ENCODE measurements around the gene CLPSL2.
A peak's percentile ranks its signal among the peaks of the same experiment; 100 is the strongest.

CLPSL2 gene

DNA sequence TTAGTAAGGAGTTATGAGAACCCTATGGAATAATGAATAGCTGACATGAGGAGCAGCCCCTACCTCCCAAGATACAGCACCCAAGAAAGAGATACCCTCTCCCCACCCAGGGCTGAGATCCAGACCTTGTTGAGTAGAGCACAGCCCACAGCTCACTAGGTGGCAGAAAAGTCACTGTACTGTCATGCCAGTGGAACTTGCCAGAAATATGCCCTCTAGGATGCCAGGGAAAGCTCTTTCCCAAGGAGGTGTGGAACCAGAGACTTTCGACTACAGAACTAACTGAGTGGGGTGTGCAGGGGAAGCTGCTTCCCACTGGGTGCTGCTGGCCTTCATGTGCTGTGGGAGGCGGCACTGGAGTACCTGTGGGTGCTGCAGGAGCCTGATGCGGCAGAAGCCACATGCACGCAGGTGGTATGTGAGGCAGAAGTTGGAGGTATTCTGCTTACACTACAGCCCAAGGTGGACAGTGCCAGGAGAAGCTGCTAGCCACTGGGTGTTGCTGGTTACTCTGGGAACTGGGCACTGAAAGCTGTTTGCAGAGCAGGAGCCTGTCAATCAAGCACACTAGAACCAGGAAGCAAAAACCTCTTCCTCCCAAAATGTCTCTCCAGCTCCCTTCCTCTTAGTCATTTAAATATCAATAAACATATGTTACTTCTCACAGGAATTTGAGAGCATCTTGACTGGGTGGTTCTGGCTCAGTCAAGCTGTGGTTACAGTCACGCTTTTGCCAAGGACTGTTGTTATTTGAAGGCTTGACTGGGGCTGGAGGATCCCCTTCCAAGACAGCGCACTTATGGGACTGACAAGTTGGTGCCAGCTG lies 21.7 kb upstream of the CLPSL2 start:
- no peak for TF ChIP-seq NFIC (IDR thresholded peaks at IDR 0.05)
- no peak for TF ChIP-seq EGR1 (IDR thresholded peaks at IDR 0.05)
- no peak for TF ChIP-seq TEAD4 (IDR thresholded peaks at IDR 0.05)
- TF ChIP-seq TAF1 (IDR thresholded peaks at IDR 0.05; ENCODE audit: low read depth) = no peak
- TF ChIP-seq, protein P1, sequence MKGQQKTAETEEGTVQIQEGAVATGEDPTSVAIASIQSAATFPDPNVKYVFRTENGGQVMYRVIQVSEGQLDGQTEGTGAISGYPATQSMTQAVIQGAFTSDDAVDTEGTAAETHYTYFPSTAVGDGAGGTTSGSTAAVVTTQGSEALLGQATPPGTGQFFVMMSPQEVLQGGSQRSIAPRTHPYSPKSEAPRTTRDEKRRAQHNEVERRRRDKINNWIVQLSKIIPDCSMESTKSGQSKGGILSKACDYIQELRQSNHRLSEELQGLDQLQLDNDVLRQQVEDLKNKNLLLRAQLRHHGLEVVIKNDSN (IDR thresholded peaks at IDR 0.05) = no peak
- no peak for TF ChIP-seq FOXM1 (IDR thresholded peaks at IDR 0.05; ENCODE audit: borderline replicate concordance, low read depth)
- TF ChIP-seq RAD21 (IDR thresholded peaks at IDR 0.05; ENCODE audit: low read depth) = no peak
- TF ChIP-seq CREB1 (IDR thresholded peaks at IDR 0.05; ENCODE audit: low read depth) = no peak
- no peak for TF ChIP-seq EP300 (IDR thresholded peaks at IDR 0.05; ENCODE audit: borderline replicate concordance)
- no peak for TF ChIP-seq CEBPB (IDR thresholded peaks at IDR 0.05)
- TF ChIP-seq, protein P2, sequence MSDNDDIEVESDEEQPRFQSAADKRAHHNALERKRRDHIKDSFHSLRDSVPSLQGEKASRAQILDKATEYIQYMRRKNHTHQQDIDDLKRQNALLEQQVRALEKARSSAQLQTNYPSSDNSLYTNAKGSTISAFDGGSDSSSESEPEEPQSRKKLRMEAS (IDR thresholded peaks at IDR 0.05) = no peak
- TF ChIP-seq, protein P3, sequence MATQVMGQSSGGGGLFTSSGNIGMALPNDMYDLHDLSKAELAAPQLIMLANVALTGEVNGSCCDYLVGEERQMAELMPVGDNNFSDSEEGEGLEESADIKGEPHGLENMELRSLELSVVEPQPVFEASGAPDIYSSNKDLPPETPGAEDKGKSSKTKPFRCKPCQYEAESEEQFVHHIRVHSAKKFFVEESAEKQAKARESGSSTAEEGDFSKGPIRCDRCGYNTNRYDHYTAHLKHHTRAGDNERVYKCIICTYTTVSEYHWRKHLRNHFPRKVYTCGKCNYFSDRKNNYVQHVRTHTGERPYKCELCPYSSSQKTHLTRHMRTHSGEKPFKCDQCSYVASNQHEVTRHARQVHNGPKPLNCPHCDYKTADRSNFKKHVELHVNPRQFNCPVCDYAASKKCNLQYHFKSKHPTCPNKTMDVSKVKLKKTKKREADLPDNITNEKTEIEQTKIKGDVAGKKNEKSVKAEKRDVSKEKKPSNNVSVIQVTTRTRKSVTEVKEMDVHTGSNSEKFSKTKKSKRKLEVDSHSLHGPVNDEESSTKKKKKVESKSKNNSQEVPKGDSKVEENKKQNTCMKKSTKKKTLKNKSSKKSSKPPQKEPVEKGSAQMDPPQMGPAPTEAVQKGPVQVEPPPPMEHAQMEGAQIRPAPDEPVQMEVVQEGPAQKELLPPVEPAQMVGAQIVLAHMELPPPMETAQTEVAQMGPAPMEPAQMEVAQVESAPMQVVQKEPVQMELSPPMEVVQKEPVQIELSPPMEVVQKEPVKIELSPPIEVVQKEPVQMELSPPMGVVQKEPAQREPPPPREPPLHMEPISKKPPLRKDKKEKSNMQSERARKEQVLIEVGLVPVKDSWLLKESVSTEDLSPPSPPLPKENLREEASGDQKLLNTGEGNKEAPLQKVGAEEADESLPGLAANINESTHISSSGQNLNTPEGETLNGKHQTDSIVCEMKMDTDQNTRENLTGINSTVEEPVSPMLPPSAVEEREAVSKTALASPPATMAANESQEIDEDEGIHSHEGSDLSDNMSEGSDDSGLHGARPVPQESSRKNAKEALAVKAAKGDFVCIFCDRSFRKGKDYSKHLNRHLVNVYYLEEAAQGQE (IDR thresholded peaks at IDR 0.05; ENCODE audit: low read depth) = no peak
- TF ChIP-seq TCF12 (IDR thresholded peaks at IDR 0.05; ENCODE audit: low read depth) = no peak

DNA sequence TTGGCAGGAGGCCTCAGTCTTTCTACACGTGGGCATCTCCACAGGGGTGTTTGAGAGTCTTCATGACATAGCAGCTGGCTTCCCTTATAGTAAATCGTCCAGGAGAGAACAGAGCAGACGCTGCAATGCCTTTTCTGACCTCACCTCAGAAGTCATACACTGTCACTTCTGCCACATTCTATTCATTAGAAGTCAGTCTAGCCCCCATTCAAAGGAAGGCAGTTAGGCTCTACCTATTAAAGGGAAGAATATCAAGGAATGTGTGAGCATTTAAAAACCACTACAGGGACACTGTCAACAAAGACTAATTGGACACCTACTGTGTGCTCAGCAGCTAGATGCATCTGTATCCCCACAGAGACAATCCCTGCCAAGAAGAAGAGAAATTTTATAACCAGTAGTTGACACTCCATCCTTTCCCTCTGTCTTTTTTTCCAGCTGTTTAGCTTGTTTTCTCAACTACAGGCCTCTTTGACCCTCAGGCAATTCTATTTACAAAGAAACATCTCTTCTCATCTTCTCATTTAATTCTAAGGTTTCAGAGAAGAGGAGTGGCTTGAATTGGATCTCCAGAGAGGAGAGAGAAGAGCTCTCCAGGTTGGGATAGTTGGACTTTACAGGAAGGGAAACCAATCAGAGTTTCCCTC lies 21.0 kb upstream of the CLPSL2 start:
- no peak for TF ChIP-seq EGR1 (IDR thresholded peaks at IDR 0.05)
- TF ChIP-seq, protein P1 (IDR thresholded peaks at IDR 0.05) = no peak
- TF ChIP-seq ZBTB7A (IDR thresholded peaks at IDR 0.05; ENCODE audit: low read depth) = no peak
- no peak for TF ChIP-seq CEBPB (IDR thresholded peaks at IDR 0.05)
- TF ChIP-seq TAF1 (IDR thresholded peaks at IDR 0.05; ENCODE audit: low read depth) = no peak

DNA sequence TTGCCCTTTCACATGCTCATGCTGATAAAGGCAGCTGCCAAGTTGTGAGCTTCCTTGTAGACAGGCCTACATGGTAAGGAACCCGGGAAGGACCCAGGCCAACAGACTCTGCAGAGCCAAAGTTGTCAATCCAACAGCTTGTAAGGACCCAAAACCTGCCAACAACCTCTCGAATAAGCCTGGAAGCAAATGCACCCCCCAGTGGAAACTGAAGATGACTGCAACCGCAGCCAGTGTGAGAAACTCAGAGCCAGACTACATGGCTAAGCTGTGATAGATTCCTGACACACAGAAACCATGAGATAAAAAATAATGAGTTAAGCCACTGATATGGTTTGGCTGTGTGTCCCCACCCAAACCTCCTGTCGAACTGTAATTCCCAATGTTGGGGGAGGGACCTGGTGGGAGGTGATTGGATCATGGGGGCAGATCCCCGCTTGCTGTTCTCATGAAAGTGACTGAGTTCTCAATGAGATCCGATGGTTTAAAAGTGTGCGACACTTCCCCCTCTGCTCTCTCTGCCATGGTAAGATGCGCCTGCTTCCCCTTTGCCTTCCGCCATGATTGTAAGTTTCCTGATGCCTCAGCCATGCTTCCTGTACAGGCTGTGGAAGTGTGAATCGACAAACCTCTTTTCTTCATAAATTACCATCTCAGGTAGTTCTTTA lies 18.8 kb upstream of the CLPSL2 start:
- peak; percentile 54 for TF ChIP-seq RAD21 (IDR thresholded peaks at IDR 0.05; ENCODE audit: low read depth)
- TF ChIP-seq, protein P2 (IDR thresholded peaks at IDR 0.05) = no peak

DNA sequence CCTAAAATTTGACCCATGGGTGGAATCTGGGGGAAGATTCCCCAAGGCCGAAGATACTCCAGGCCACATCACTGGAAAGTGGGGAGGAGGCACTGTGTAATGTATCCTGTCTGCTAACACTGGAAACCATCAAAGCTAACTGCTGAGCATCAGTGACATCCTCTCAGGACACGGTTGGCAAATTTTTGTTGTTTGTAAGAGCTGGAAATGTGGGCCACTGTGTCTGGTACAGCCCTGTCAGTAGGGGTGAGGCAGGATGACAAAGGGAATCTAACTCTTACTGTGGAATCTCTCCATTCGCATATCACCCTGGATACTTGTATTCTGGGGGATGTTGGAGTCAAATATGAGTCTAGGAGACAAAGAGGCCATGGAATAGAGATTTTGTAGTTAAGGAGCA lies 17.0 kb upstream of the CLPSL2 start:
- TF ChIP-seq ZBTB7A (IDR thresholded peaks at IDR 0.05; ENCODE audit: low read depth) (no peak), CEBPB (IDR thresholded peaks at IDR 0.05) (no peak), CREB1 (IDR thresholded peaks at IDR 0.05; ENCODE audit: low read depth) (no peak), EP300 (IDR thresholded peaks at IDR 0.05; ENCODE audit: borderline replicate concordance) (no peak), TEAD4 (IDR thresholded peaks at IDR 0.05) (no peak), YY1 (IDR thresholded peaks at IDR 0.05; ENCODE audit: low read depth) (no peak), NFIC (IDR thresholded peaks at IDR 0.05) (no peak), RAD21 (IDR thresholded peaks at IDR 0.05; ENCODE audit: low read depth) (no peak), TCF12 (IDR thresholded peaks at IDR 0.05; ENCODE audit: low read depth) (no peak), FOXM1 (IDR thresholded peaks at IDR 0.05; ENCODE audit: borderline replicate concordance, low read depth) (no peak), EGR1 (IDR thresholded peaks at IDR 0.05) (no peak), TAF1 (IDR thresholded peaks at IDR 0.05; ENCODE audit: low read depth) (no peak)
- TF ChIP-seq, protein P2 (IDR thresholded peaks at IDR 0.05) = no peak
- TF ChIP-seq, protein P3 (IDR thresholded peaks at IDR 0.05; ENCODE audit: low read depth) = no peak
- TF ChIP-seq, protein P1 (IDR thresholded peaks at IDR 0.05) = no peak

DNA sequence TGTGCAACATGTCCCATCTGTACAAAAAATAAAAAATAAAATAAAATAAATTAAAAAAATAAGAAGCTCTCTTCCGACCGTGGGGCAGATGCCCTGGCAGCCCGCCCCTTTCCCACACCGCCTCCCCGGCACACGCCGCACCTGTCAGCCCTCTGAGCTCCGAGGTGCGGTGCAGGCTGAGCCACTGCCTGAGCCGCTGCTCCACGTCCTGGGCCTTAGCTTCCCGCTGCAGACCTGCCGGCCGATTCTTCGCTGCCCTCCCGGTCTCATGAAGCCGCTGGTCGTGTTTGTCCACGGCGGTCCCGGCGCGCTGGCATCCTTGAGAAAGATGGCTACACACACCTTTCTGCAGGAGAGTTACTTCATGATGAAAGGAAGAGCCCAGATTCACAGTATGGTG lies 10.7 kb upstream of the CLPSL2 start:
- TF ChIP-seq ZBTB7A (IDR thresholded peaks at IDR 0.05; ENCODE audit: low read depth) = no peak
- no peak for TF ChIP-seq CEBPB (IDR thresholded peaks at IDR 0.05)
- TF ChIP-seq NFIC (IDR thresholded peaks at IDR 0.05) = no peak
- TF ChIP-seq, protein P3 (IDR thresholded peaks at IDR 0.05; ENCODE audit: low read depth) = no peak
- TF ChIP-seq FOXM1 (IDR thresholded peaks at IDR 0.05; ENCODE audit: borderline replicate concordance, low read depth) = no peak
- TF ChIP-seq, protein P2 (IDR thresholded peaks at IDR 0.05) = no peak
- TF ChIP-seq EP300 (IDR thresholded peaks at IDR 0.05; ENCODE audit: borderline replicate concordance) = no peak
- no peak for TF ChIP-seq YY1 (IDR thresholded peaks at IDR 0.05; ENCODE audit: low read depth)
- no peak for TF ChIP-seq EGR1 (IDR thresholded peaks at IDR 0.05)
- no peak for TF ChIP-seq TCF12 (IDR thresholded peaks at IDR 0.05; ENCODE audit: low read depth)
- TF ChIP-seq, protein P1 (IDR thresholded peaks at IDR 0.05) = no peak
- no peak for TF ChIP-seq TAF1 (IDR thresholded peaks at IDR 0.05; ENCODE audit: low read depth)
- TF ChIP-seq TEAD4 (IDR thresholded peaks at IDR 0.05) = no peak
- no peak for TF ChIP-seq CREB1 (IDR thresholded peaks at IDR 0.05; ENCODE audit: low read depth)
- TF ChIP-seq RAD21 (IDR thresholded peaks at IDR 0.05; ENCODE audit: low read depth) = no peak

All from Ishikawa (cell line).